Panc1 (cell line): Measurements from ENCODE around the gene DES. TPM values are rescaled to one million over a fixed set of nuclear protein-coding genes. Genes with fewer than 3 reads are reported as not detected.
A peak's percentile ranks its signal among the peaks of the same experiment; 100 is the strongest.

Source experiments
- ATAC-seq: fragments of 200-7000 bp; cut with Tn5 transposase; 2 replicates; pipeline ENCODE4 v1.9.1; 2020; ENCODE audit warnings: mild to moderate bottlenecking, moderate library complexity
- BruUV-seq: library from RNA; stranded (reverse); fragments of 400-500 nt; replicated peaks from 2 replicates; lab custom pipeline; 2021; lab: Mats Ljungman, UMichigan
- CTCF ChIA-PET: fragments of 300-600 bp; sonication (Branson Sonifier 250); formaldehyde crosslinking; loops from one replicate; lab custom pipeline; 2022; ENCODE audit warnings: antibody characterized with exemption; lab: Charles Lee
- POLR2A ChIA-PET: fragments of 300-600 bp; sonication (Branson Sonifier 250); formaldehyde crosslinking; loops from one replicate; lab custom pipeline; 2022; ENCODE audit warnings: antibody characterized with exemption; lab: Charles Lee
- DNase-seq: peaks from one replicate; pipeline ENCODE4 v3.0.0-alpha.2; 2010; ENCODE audit warnings: low read depth, low spot score
- H3K27ac ChIP-seq: 2 replicates; pipeline ENCODE4 v1.5.1; 2011; ENCODE audit warnings: mild to moderate bottlenecking, low read length, inconsistent platforms
- H3K27me3 ChIP-seq: fragments of 200-500 bp; sonication (Bioruptor generic); 2 replicates; pipeline ENCODE4 v1.6.0; 2014; ENCODE audit warnings: low read length, inconsistent platforms; ENCODE audit not compliant: control insufficient read depth, insufficient read depth
- H3K36me3 ChIP-seq: fragments of 200-500 bp; sonication (Bioruptor generic); 2 replicates; pipeline ENCODE4 v1.5.1; 2014; ENCODE audit warnings: inconsistent platforms, mild to moderate bottlenecking, low read length, moderate library complexity; ENCODE audit not compliant: control insufficient read depth, insufficient read depth
- H3K4me1 ChIP-seq: 2 replicates; pipeline ENCODE4 v1.5.1; 2011; ENCODE audit warnings: inconsistent platforms, mild to moderate bottlenecking, low read length, moderate library complexity; ENCODE audit not compliant: control insufficient read depth, insufficient read depth
- H3K4me3 ChIP-seq, 2 experiments: 2 replicates each; pipeline ENCODE4 v1.5.1; 2011 to 2012; ENCODE audit warnings: low read depth in 2 of 2, low read length in 2 of 2, mild to moderate bottlenecking in 2 of 2, inconsistent platforms in 1 of 2, moderate library complexity in 1 of 2
- H3K9me3 ChIP-seq: fragments of 200-500 bp; sonication (Bioruptor generic); 2 replicates; pipeline ENCODE4 v1.5.1; 2014; ENCODE audit warnings: low read depth, mild to moderate bottlenecking, inconsistent platforms, low read length, moderate library complexity; ENCODE audit not compliant: control insufficient read depth, insufficient read depth
- POLR2AphosphoS5 ChIP-seq: IDR thresholded peaks from 2 replicates; pipeline ENCODE4 v1.6.1; 2012; ENCODE audit warnings: mild to moderate bottlenecking, low read depth, low read length, moderate library complexity
- SIN3A ChIP-seq: IDR thresholded peaks from 2 replicates; pipeline ENCODE4 v1.6.1; 2012; ENCODE audit warnings: low read depth, mild to moderate bottlenecking, low read length, moderate library complexity, borderline replicate concordance; ENCODE audit not compliant: insufficient read depth
- TCF7L2 ChIP-seq: IDR thresholded peaks from 2 replicates; pipeline ENCODE4 v1.6.1; 2011; ENCODE audit warnings: mild to moderate bottlenecking, low read depth, low read length, inconsistent platforms
- in situ Hi-C: cut with HindIII; loops from 2 replicates; pipeline ENCODE4 v1.10.0; 2016; ENCODE audit warnings: low sequenced_read_pairs, low pct_unique_long_range_greater_than_20kb
- intact Hi-C: fragments of 100-400 bp; cut with micrococcal nuclease; formaldehyde crosslinking; loops from one replicate; pipeline ENCODE4 v1.10.0; 2022; ENCODE audit not compliant: unreplicated experiment
- total RNA-seq: library from RNA; stranded (reverse); gene quantifications from one replicate; pipeline ENCODE4 v1.2.1, GENCODE V29; 2021; ENCODE audit not compliant: unreplicated experiment
- TF ChIP-seq, protein P1 (sequence below): fragments of 450-650 bp; IDR thresholded peaks from 2 replicates; pipeline ENCODE4 v1.5.1; 2017; ENCODE audit warnings: mild to moderate bottlenecking
- TF ChIP-seq, protein P2 (sequence below), 2 experiments: IDR thresholded peaks; 2 replicates each; pipeline ENCODE4 v1.6.1; 2011 to 2012; ENCODE audit warnings: low read depth in 2 of 2, control low read depth in 1 of 2, low read length in 1 of 2, mild to moderate bottlenecking in 1 of 2, moderate library complexity in 1 of 2; ENCODE audit not compliant: insufficient read depth in 1 of 2

Gene DES
- total RNA-seq, 1 experiment from 2014 or later, result 0.69 TPM

DNA sequence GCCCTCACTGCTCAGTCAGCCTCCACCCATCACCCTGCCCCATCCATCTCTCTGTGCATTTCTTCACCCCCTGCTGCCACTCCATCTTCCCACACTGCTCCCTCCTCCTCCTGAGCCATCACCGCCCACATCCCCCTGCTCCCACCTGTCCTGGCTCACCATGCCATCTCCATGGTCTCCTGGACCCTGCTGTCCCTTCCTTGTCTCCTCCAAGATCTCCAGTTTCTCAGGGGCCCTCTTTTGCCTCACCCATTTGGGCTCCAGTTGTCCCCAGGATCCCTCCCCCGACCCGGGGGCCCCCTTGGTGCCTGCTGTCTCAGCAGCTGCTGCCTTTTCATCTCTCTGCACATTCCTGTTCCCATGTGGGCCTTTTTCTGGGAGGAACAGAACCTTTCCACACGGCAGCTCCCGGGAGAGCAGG lies 27.1 kb downstream of the DES start:
- Histone ChIP-seq H3K27ac (no peak overlapping the region), H3K27me3 (peaks cover 8% of the 10 kb centered on the region), H3K4me3 (no peak overlapping the region), H3K4me1 (peaks cover 9% of the 10 kb centered on the region), H3K9me3 (no peaks in the 10 kb centered on the region), H3K36me3 (no peaks in the 10 kb centered on the region; the same call in 1 of the 2 replicates)
- TF ChIP-seq SIN3A (no peak), TCF7L2 (no peak), POLR2AphosphoS5 (no peak)
- TF ChIP-seq, protein P1, sequence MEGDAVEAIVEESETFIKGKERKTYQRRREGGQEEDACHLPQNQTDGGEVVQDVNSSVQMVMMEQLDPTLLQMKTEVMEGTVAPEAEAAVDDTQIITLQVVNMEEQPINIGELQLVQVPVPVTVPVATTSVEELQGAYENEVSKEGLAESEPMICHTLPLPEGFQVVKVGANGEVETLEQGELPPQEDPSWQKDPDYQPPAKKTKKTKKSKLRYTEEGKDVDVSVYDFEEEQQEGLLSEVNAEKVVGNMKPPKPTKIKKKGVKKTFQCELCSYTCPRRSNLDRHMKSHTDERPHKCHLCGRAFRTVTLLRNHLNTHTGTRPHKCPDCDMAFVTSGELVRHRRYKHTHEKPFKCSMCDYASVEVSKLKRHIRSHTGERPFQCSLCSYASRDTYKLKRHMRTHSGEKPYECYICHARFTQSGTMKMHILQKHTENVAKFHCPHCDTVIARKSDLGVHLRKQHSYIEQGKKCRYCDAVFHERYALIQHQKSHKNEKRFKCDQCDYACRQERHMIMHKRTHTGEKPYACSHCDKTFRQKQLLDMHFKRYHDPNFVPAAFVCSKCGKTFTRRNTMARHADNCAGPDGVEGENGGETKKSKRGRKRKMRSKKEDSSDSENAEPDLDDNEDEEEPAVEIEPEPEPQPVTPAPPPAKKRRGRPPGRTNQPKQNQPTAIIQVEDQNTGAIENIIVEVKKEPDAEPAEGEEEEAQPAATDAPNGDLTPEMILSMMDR, result no peak
- TF ChIP-seq, protein P2, sequence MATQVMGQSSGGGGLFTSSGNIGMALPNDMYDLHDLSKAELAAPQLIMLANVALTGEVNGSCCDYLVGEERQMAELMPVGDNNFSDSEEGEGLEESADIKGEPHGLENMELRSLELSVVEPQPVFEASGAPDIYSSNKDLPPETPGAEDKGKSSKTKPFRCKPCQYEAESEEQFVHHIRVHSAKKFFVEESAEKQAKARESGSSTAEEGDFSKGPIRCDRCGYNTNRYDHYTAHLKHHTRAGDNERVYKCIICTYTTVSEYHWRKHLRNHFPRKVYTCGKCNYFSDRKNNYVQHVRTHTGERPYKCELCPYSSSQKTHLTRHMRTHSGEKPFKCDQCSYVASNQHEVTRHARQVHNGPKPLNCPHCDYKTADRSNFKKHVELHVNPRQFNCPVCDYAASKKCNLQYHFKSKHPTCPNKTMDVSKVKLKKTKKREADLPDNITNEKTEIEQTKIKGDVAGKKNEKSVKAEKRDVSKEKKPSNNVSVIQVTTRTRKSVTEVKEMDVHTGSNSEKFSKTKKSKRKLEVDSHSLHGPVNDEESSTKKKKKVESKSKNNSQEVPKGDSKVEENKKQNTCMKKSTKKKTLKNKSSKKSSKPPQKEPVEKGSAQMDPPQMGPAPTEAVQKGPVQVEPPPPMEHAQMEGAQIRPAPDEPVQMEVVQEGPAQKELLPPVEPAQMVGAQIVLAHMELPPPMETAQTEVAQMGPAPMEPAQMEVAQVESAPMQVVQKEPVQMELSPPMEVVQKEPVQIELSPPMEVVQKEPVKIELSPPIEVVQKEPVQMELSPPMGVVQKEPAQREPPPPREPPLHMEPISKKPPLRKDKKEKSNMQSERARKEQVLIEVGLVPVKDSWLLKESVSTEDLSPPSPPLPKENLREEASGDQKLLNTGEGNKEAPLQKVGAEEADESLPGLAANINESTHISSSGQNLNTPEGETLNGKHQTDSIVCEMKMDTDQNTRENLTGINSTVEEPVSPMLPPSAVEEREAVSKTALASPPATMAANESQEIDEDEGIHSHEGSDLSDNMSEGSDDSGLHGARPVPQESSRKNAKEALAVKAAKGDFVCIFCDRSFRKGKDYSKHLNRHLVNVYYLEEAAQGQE (IDR thresholded peaks at IDR 0.05; ENCODE audit: insufficient read depth in 1 of 2, low read depth in 2 of 2, low read length in 1 of 2), result no peak
- DNase-seq, result no peak
- no TSS peak for BruUV-seq
- ChIA-PET CTCF (no interaction called here), POLR2A (no interaction called here)
- ATAC-seq, result no peak
- in situ Hi-C loops (no loop called here), intact Hi-C loops (no loop called here)

DNA sequence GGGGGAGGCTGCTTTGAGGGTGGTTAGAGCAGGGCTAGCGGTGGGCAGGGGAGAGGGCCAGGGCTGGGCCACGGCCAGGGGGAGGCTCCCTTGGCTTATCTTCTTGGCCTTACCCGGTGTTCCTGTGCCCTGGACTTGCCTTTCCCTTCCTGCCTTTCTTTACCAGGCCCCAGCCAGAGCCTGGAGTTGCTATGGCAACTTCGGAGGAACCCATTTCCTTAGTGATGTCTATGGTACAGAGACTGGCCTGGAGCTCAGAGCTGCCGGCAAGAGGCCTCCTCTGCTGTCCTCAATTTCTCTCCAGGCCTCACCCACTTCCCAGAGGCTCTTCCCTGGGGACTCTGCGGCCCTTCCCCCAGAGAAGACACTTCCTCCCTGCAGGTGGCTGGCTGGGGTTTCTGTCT lies 27.9 kb downstream of the DES start:
- H3K27me3 ChIP-seq, result peaks cover 4% of the 10 kb centered on the region
- TF ChIP-seq TCF7L2, result no peak
- TF ChIP-seq, protein P2 (IDR thresholded peaks at IDR 0.05; ENCODE audit: insufficient read depth in 1 of 2, low read depth in 2 of 2, low read length in 1 of 2), result no peak
- no peak for TF ChIP-seq SIN3A
- no peak for TF ChIP-seq POLR2AphosphoS5
- TF ChIP-seq, protein P1, result no peak
- H3K36me3 ChIP-seq, result no peaks in the 10 kb centered on the region; the same call in 1 of the 2 replicates
- in situ Hi-C loops, result no loop called here
- intact Hi-C loops, result no loop called here
- ChIA-PET CTCF (interaction anchor here (0.6 kb wide), 1 partner anchor 197 kb away, joined by 3 read pairs; no protein-coding TSS in a partner anchor), POLR2A (no interaction called here)
- DNase-seq (no peak), ATAC-seq (peak; percentile 41)
- H3K27ac ChIP-seq, result no peak overlapping the region
- no peaks in the 10 kb centered on the region for H3K9me3 ChIP-seq
- no peak overlapping the region for H3K4me3 ChIP-seq
- BruUV-seq, result no TSS peak
- H3K4me1 ChIP-seq, result peaks cover 7% of the 10 kb centered on the region
